Measurements from ENCODE around the gene URGCP. TPM values are rescaled to one million over a fixed set of nuclear protein-coding genes. Genes with fewer than 3 reads are reported as not detected.
A peak's percentile ranks its signal among the peaks of the same experiment; 100 is the strongest.

URGCP gene
- total and polyA plus RNA-seq, 10 of the 15 experiments (the other 5 are each of a cell fraction or from before 2014, with no cell fraction given), result 2.0 to 29.7 (median 17.5) TPM

- TF ChIP-seq REST (IDR thresholded peaks at IDR 0.05; ENCODE audit: low read depth, low read length), result no peak
- TF ChIP-seq CHD4 (IDR thresholded peaks at IDR 0.05), result no peak
- TF ChIP-seq IRF4 (IDR thresholded peaks at IDR 0.05; ENCODE audit: low read depth, low read length), result no peak
- TF ChIP-seq FOXM1 (IDR thresholded peaks at IDR 0.05; ENCODE audit: low read depth, low read length), result no peak
- TF ChIP-seq RB1 (IDR thresholded peaks at IDR 0.05; ENCODE audit: borderline replicate concordance), result peak; percentile 95
- TF ChIP-seq MYC (IDR thresholded peaks at IDR 0.05; ENCODE audit: insufficient read depth, insufficient read length, insufficient replicate concordance, low read length, severe bottlenecking), result no peak
Observed at GRCh38 chr7:43925984-43926797, 19.8 kb upstream of the URGCP start, which contains the start of gene UBE2D4 (continued).

DNA sequence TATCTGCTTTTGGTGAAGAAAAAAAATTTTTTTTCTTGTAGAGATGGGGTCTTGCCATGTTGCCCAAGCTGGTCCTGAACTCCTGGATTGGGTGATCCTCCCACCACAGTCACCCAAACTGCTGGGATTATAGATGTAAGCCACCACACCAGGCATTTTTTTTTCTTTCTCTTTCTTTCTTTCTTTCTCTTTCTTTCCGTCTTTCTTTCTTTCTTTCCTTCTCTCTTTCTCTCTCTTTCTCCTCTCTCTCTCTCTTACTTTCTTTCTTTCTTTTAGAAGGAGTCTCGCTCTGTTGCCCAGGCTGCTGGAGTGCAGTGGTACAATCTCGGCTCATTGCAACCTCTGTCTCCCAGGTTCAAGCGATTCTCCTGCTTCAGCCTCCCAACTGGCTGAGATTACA is 16.3 kb upstream of the URGCP start:
- H4K20me1 ChIP-seq (ENCODE audit: control insufficient read depth, insufficient read depth), result no peaks in the 10 kb centered on the region
- H3K4me1 ChIP-seq (ENCODE audit: control insufficient read depth, insufficient read depth, low read length), result peaks cover 5% of the 10 kb centered on the region
- no peak for DNase-seq (ENCODE audit: low read depth, low spot score)
- H3K36me3 ChIP-seq (ENCODE audit: control insufficient read depth in 2 of 2, insufficient read depth in 2 of 2, low read length in 1 of 2), result no peaks in the 10 kb centered on the region; a peak in 1 of 4 replicates
- in situ Hi-C loops (cut with MboI), result no loop called here
- H3K9me3 ChIP-seq (replicated peaks; ENCODE audit: control insufficient read depth, insufficient read depth, low read length), result no peaks in the 10 kb centered on the region
- WGBS (ENCODE audit: insufficient coverage, insufficient replicate concordance, low lambda C conversion rate, missing lambda C conversion rate), result 87% methylated on average over 4 of the region's 4 CpGs
- BruUV-seq (replicated peaks), result no TSS peak
- no peak overlapping the region for H3K27ac ChIP-seq (ENCODE audit: control insufficient read depth, insufficient read depth)
- H3K9ac ChIP-seq (ENCODE audit: control insufficient read depth, insufficient read depth, low read length), result no peak overlapping the region
- no peak for FAIRE-seq
- no peaks in the 10 kb centered on the region for H3K27me3 ChIP-seq (replicated peaks in 1 of 2; ENCODE audit: control insufficient read depth in 2 of 2, insufficient read depth in 2 of 2, low read length in 1 of 2)
- POLR2A ChIA-PET, result interaction anchor here (0.5 kb wide), 1 partner anchor 32 kb away, joined by 5 read pairs; no protein-coding TSS in a partner anchor
- H3K4me3 ChIP-seq, result no peak overlapping the region
- CTCF ChIA-PET, result no interaction called here
- SMC1A ChIA-PET (ENCODE audit: uncharacterized antibody, unreplicated experiment), result no interaction called here
- ATAC-seq, result no peak
- RAD21 ChIA-PET (ENCODE audit: unreplicated experiment), result no interaction called here
- peaks cover 10% of the 10 kb centered on the region for H3K79me2 ChIP-seq (ENCODE audit: control insufficient read depth, insufficient read depth, low read length)
- H2AFZ ChIP-seq (ENCODE audit: control insufficient read depth, low read depth, low read length), result no peak overlapping the region
- no peak overlapping the region for H3K4me2 ChIP-seq (ENCODE audit: control insufficient read depth, insufficient read depth)
- intact Hi-C loops (cut with micrococcal nuclease; ENCODE audit: unreplicated experiment), result no loop called here
- TF ChIP-seq CBX5 (IDR thresholded peaks at IDR 0.05; ENCODE audit: low read depth) (no peak), E2F4 (IDR thresholded peaks at IDR 0.05; ENCODE audit: low read depth, low read length) (no peak), TARDBP (IDR thresholded peaks at IDR 0.05; ENCODE audit: borderline replicate concordance) (no peak), ZBTB40 (IDR thresholded peaks at IDR 0.05; ENCODE audit: borderline replicate concordance) (no peak), FOXK2 (IDR thresholded peaks at IDR 0.05) (no peak), YBX1 (IDR thresholded peaks at IDR 0.05) (no peak)
